GM12864 (cell line): Measurements from ENCODE around the gene STS.

Source experiments
- DNase-seq: peaks from one replicate; pipeline ENCODE4 v3.0.0-alpha.2; 2011; ENCODE audit warnings: low read depth
- H3K4me3 ChIP-seq: 2 replicates; pipeline ENCODE4 v1.5.1; 2011; ENCODE audit warnings: mild to moderate bottlenecking, low read depth, low read length, control low read depth
- TF ChIP-seq, protein P1 (sequence below): IDR thresholded peaks from 2 replicates; pipeline ENCODE4 v1.5.1; 2011; ENCODE audit warnings: low read depth, mild to moderate bottlenecking, moderate library complexity, low read length, control low read depth, inconsistent platforms; ENCODE audit errors: missing control alignments

Gene STS

DNA sequence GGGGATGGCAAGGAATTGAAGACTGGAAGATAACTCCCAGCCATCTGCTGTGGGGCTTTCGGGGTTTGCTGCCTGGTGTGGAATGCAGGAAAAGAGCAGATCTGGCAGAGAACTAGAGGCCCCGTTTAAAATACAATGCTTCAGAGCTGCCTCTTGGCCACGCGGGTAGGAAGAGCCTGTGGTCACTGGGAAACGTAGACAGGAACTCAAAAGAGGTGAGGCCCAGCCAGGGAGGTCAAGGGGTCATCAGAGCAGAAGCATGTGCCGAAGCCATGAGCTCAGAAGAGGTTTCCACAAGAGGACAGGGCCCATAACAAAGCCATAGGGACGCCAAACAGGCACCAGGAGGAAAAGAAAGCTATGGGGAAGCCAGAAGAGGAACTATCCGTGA lies 14.5 kb upstream of the STS start:
- H3K4me3 ChIP-seq: no peak overlapping the region
- TF ChIP-seq, protein P1, sequence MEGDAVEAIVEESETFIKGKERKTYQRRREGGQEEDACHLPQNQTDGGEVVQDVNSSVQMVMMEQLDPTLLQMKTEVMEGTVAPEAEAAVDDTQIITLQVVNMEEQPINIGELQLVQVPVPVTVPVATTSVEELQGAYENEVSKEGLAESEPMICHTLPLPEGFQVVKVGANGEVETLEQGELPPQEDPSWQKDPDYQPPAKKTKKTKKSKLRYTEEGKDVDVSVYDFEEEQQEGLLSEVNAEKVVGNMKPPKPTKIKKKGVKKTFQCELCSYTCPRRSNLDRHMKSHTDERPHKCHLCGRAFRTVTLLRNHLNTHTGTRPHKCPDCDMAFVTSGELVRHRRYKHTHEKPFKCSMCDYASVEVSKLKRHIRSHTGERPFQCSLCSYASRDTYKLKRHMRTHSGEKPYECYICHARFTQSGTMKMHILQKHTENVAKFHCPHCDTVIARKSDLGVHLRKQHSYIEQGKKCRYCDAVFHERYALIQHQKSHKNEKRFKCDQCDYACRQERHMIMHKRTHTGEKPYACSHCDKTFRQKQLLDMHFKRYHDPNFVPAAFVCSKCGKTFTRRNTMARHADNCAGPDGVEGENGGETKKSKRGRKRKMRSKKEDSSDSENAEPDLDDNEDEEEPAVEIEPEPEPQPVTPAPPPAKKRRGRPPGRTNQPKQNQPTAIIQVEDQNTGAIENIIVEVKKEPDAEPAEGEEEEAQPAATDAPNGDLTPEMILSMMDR: no peak
- no peak for DNase-seq

DNA sequence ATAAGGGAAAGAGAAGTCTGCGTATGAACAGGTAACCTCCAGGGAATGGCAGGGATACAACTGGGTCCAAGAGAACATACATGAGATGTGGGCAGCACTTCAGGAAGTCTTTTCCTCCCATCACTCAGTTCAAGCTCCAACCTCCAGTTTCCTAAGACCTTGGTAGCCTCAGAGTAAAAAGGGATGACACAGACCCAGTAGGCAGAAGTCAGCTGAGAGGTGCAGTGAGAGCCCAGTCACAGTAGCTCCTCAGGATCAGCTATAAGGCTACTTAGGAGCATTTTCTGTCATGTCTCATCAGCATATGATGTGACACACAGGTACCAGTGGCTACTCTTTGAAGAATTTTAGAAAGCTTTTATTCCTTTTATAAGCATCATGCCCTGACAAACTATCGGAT lies 12.5 kb upstream of the STS start:
- TF ChIP-seq, protein P1: no peak
- no peak overlapping the region for H3K4me3 ChIP-seq
- DNase-seq: no peak

DNA sequence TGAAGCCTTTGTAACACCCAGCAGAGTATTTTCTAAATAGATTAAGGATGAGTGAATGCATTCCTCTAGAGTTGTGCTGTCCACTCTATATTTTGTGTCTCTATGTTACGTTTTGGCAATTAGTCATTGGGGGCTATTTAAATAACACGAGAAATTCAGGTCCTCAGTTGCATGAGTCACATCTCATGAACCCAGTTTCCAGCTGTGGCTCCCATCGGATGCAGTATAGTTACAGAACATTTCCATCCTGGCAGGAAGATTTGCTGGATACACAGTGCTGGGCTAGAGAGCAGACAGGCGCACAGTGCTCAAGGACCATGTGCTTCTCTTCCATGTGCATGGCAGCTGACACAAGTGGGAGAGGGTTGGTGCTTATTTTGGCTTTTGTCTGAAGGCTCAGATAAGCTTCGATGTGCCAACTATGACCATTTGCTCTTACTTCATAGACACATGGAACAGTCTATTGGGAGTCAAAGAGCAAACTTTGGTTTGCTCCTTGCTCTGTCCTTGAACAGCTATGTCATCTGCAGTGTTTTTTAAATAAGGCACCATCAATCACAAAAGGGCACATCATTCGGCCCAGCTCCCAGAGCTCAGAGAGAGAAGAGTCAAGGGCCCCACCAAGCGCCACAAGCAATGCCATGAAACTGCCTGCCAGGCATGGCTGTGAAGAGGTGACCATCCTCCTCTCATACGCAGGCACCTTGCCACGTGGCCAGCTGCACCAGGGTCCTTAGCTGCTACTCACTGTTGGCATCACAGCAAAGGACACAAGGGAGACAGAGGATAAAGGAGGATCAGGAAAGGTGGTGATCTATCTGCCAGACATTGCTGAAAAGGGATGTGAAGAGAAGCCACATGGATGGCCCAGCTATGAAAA lies 8.1 kb upstream of the STS start:
- H3K4me3 ChIP-seq: no peak overlapping the region
- TF ChIP-seq, protein P1: no peak
- DNase-seq: no peak

DNA sequence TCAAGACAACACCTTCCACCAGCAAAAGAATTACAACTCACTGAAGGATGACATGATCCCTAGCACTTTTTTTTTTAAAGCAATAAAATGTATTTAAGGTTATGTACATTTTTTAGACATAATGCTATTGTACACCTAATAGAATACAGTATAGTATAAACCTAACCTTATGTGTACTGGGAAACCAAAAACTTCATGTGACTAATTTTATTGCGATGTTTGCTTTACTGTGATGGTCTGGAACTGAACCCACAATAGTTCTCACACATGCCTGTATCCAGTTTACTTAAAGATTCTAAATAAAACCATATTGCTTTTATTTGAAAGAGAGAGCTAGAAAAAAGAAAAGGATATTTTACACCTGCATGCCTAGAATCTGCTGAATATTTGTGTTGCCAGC lies 4.4 kb upstream of the STS start:
- TF ChIP-seq, protein P1: no peak

DNA sequence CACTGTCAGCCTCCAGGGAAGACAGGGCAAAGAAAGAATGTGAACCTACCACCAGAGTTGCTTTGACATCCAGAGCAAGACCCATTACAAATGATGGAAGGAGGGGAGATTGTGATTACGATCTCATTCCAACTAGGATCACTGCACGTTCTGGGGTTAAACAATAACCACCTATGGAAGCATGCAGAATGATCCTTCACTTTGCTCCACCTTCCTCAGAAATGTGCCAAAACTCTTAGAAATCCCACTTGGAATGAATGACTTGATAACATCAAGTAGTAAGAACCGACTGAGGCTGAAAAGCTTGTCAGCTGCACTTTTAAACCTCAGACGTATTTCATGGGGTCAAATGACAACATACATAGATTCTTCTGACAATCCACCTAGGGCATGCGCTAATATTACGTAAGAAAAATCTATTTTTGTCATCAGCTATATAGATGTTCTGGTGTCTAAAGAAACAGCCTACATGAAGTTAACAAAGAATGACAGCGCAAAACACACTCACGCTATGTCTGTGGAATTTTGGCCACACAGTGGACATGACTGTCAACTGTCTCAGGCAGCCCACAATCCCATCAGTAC lies 3.5 kb upstream of the STS start:
- no peak for DNase-seq
- no peak overlapping the region for H3K4me3 ChIP-seq
- TF ChIP-seq, protein P1: no peak

More for the DNA sequence above, 4.4 kb upstream of the STS start:
- no peak overlapping the region for H3K4me3 ChIP-seq
- DNase-seq: no peak

DNA sequence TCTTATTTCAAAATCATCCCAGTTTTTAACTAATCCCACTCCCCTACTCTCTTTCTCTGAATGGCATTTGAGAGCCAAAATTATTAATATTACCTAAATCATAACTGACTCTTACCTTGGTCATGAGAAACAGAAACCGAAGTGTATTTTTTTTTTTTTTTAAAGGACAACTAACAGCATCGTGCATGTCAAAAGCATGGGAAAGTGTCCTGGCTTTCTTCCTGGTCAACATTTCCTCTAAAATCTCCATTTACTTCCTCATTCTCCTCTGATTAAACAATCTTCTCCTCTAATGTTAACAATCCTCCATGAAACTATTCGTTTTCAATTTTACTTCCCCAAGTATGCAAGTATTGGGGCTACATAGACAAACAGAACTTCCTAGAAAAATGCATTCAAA lies 2.1 kb upstream of the STS start:
- no peak overlapping the region for H3K4me3 ChIP-seq
- TF ChIP-seq, protein P1: no peak
- DNase-seq: no peak
